HG02763 (cell line): ENCODE results near the gene ANO7.

Source experiments
- ATAC-seq: cut with Tn5 transposase; IDR thresholded peaks from one replicate; pipeline ENCODE4 v1.9.1; 2021; ENCODE audit warnings: mild to moderate bottlenecking, moderate library complexity; ENCODE audit not compliant: unreplicated experiment

ANO7 gene

GRCh38 chr2:241207151-241207550, 18.7 kb downstream of the ANO7 start:
- no peak for ATAC-seq

- ATAC-seq, result no peak
Measured at GRCh38 chr2:241207641-241208040, 19.2 kb downstream of the ANO7 start.

- no peak for ATAC-seq
Measured at GRCh38 chr2:241208058-241208457, 19.6 kb downstream of the ANO7 start.

- no peak for ATAC-seq
Measured at GRCh38 chr2:241209271-241209670, 20.8 kb downstream of the ANO7 start.

- no peak for ATAC-seq
Measured at GRCh38 chr2:241211276-241211675, 22.8 kb downstream of the ANO7 start.

- ATAC-seq, result no peak
Measured at GRCh38 chr2:241213041-241213440, 24.6 kb downstream of the ANO7 start.

GRCh38 chr2:241213567-241213966, 25.1 kb downstream of the ANO7 start:
- no peak for ATAC-seq

GRCh38 chr2:241214209-241214608, 25.7 kb downstream of the ANO7 start:
- ATAC-seq, result no peak

- no peak for ATAC-seq
Measured at GRCh38 chr2:241214766-241215165, 26.3 kb downstream of the ANO7 start.

GRCh38 chr2:241215421-241215820, 26.9 kb downstream of the ANO7 start:
- ATAC-seq, result no peak

GRCh38 chr2:241216211-241216761, 27.8 kb downstream of the ANO7 start:
- no peak for ATAC-seq

GRCh38 chr2:241217320-241218031, 29.0 kb downstream of the ANO7 start:
- ATAC-seq, result no peak

- ATAC-seq, result peak; percentile 44
Measured at GRCh38 chr2:241218131-241219029, 29.9 kb downstream of the ANO7 start.

- no peak for ATAC-seq
Measured at GRCh38 chr2:241219030-241219382, 30.5 kb downstream of the ANO7 start.

GRCh38 chr2:241219856-241220356, 31.4 kb downstream of the ANO7 start:
- no peak for ATAC-seq

- ATAC-seq, result no peak
Measured at GRCh38 chr2:241223211-241224017, 34.9 kb downstream of the ANO7 start.

- no peak for ATAC-seq
Measured at GRCh38 chr2:241224018-241224850, 35.8 kb downstream of the ANO7 start.

GRCh38 chr2:241224851-241225438, 36.5 kb downstream of the ANO7 start:
- ATAC-seq, result no peak

- ATAC-seq, result no peak
Measured at GRCh38 chr2:241225545-241225944, 37.1 kb downstream of the ANO7 start.

- no peak for ATAC-seq
Measured at GRCh38 chr2:241225983-241226382, 37.5 kb downstream of the ANO7 start.
